Activated CD8-positive, alpha-beta memory T cell treated with anti-CD3 and anti-CD28 coated beads, Interleukin-2, amount 50 U/mL, for 24 hours (primary cell): Measurements from ENCODE around the gene DST.

Experiments
- DNase-seq: peaks from one replicate; pipeline ENCODE4 v3.0.0-alpha.2; 2020; ENCODE audit errors: extremely low read depth

The DST gene

GRCh38 chr6:56642366-56643261 lies at the start of gene DST:
DST (minus strand) TSS chr6:56642889.
- no peak for DNase-seq

- no peak for DNase-seq
Measured at GRCh38 chr6:56691814-56692213, 49.1 kb upstream of the DST start.

GRCh38 chr6:56691286-56691595 lies 48.6 kb upstream of the DST start:
- DNase-seq = no peak

- no peak for DNase-seq
Measured at GRCh38 chr6:56690519-56691285, 48.0 kb upstream of the DST start.

- no peak for DNase-seq
Measured at GRCh38 chr6:56689663-56690062, 47.0 kb upstream of the DST start.

- DNase-seq = no peak
Measured at GRCh38 chr6:56689114-56689513, 46.4 kb upstream of the DST start.

- no peak for DNase-seq
Measured at GRCh38 chr6:56688521-56688920, 45.8 kb upstream of the DST start.

- DNase-seq = no peak
Measured at GRCh38 chr6:56687551-56687950, 44.9 kb upstream of the DST start.

GRCh38 chr6:56686429-56686828 lies 43.7 kb upstream of the DST start:
- no peak for DNase-seq

- DNase-seq = no peak
Measured at GRCh38 chr6:56685994-56686393, 43.3 kb upstream of the DST start.

- no peak for DNase-seq
Measured at GRCh38 chr6:56685102-56685733, 42.5 kb upstream of the DST start.

- no peak for DNase-seq
Measured at GRCh38 chr6:56684342-56685101, 41.8 kb upstream of the DST start.

GRCh38 chr6:56683882-56684281 lies 41.2 kb upstream of the DST start:
- no peak for DNase-seq

- no peak for DNase-seq
Measured at GRCh38 chr6:56682635-56683034, 39.9 kb upstream of the DST start.

GRCh38 chr6:56677559-56677958 lies 34.9 kb upstream of the DST start:
- no peak for DNase-seq

- DNase-seq = no peak
Measured at GRCh38 chr6:56671651-56672461, 29.2 kb upstream of the DST start.

GRCh38 chr6:56671160-56671559 lies 28.5 kb upstream of the DST start:
- no peak for DNase-seq

GRCh38 chr6:56669041-56669440 lies 26.4 kb upstream of the DST start:
- no peak for DNase-seq

GRCh38 chr6:56668158-56668557 lies 25.5 kb upstream of the DST start:
- no peak for DNase-seq

GRCh38 chr6:56667336-56667735 lies 24.6 kb upstream of the DST start:
- no peak for DNase-seq

GRCh38 chr6:56664029-56664428 lies 21.3 kb upstream of the DST start:
- DNase-seq = no peak
